GM12875 (cell line): ENCODE data around the gene SLC29A1.

Experiments
- H3K4me3 ChIP-seq: one replicate; pipeline ENCODE4 v1.5.1; 2011; ENCODE audit warnings: low read depth, low read length, control low read depth
- CTCF ChIP-seq: IDR thresholded peaks from 2 replicates; pipeline ENCODE4 v1.5.1; 2011; ENCODE audit warnings: low read depth, mild to moderate bottlenecking, control low read depth, inconsistent platforms, low read length, moderate library complexity, borderline replicate concordance; ENCODE audit not compliant: insufficient read depth

SLC29A1 gene

GRCh38 chr6:44269178-44269920 is 46.0 kb downstream of the SLC29A1 start:
- no peak for TF ChIP-seq CTCF
- no peak overlapping the region for H3K4me3 ChIP-seq

DNA sequence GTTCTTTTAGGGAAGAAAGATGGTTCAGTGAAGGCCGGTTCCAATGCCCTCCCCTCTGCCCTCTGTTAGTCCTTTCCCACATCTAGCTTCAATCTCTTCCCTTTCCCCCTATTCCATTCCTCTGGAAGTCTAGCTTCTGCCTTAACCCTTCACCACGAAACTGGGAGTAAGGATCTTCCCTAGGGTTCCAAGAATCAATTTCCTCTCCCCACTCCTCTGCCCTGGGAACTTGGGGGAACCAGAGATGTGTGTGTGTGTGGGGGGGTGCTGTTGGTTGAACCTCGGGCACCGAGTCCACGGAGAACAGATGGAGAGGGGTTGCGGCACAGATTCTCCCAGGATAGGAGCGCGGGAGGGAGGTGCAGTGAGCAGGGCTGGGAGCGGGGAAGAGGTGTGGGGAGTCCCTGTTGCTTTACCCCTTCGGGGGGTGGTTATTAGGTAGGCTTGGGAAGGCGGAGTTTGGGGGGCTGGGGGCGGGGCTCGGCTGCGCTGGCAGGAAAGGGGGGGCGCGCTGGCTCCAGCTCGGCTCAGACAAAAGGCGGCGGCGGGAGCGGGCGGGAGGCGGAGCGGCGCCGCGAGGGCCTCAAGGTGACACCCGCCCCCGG is 46.6 kb downstream of the SLC29A1 start, which contains the start of gene TMEM151B:
Gene TMEM151B (plus strand): TSS at position 530 of the 605 bp plus-strand sequence. CDS start 293 bp downstream, outside the sequence.
- H3K4me3 ChIP-seq, result no peak within 1 kb of the TSS
- no peak for TF ChIP-seq CTCF

GRCh38 chr6:44270526-44271405 is 47.4 kb downstream of the SLC29A1 start:
- no peak for TF ChIP-seq CTCF
- no peak overlapping the region for H3K4me3 ChIP-seq

DNA sequence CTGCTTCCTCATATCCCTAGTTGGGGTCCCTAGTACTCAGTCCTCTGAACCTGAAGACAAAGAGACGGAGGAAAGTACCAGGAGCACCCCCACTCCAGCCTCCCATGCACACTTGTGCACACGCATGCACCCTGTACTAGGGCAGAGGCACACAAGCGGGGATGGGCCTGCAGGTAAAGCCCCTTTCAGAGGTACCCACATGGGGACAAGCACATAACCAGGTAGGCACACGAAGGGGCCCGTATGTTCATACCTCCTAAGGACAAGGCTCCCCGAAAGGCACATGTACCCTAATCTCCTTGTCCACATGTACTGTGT is 48.0 kb downstream of the SLC29A1 start:
- no peak for TF ChIP-seq CTCF
- no peak overlapping the region for H3K4me3 ChIP-seq

DNA sequence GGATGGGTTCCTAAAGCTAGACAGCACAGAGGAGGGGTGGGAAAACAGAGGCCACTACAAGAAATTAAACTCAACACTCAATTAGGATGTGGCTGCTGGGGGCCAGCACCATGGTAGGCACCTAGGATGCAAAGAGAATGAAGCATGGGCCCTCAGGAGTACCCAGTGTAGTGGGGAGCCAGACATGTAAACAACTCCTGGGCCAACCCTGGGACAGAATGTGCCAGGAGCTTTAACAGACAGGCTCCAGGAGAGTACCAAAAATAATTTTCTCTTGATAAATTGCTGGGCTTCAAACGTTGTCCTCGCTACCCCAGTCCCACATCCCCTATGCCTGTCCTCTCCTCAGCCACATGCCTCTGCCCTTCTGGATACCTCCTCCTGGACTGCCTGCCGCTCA is 48.5 kb downstream of the SLC29A1 start:
- TF ChIP-seq CTCF, result no peak
- H3K4me3 ChIP-seq, result no peak overlapping the region

GRCh38 chr6:44272529-44272928 is 49.1 kb downstream of the SLC29A1 start:
- no peak for TF ChIP-seq CTCF
- no peak overlapping the region for H3K4me3 ChIP-seq
